ENCODE measurements around the gene SP5. TPM values are rescaled to one million over a fixed set of nuclear protein-coding genes. Genes with fewer than 3 reads are reported as not detected.

The SP5 gene
- polyA plus RNA-seq, 1 experiment = not detected

GRCh38 chr2:170675701-170676100 is 39.4 kb upstream of the SP5 start:
- POLR2A ChIA-PET = no interaction called here
- no peak for TF ChIP-seq CTCF (IDR thresholded peaks at IDR 0.05; ENCODE audit: insufficient read depth, low read depth, low read length)
- no peak for DNase-seq (ENCODE audit: low read depth)
- CTCF ChIA-PET = no interaction called here
- Histone ChIP-seq H3K4me3 (ENCODE audit: low read depth, low read length) (no peak overlapping the region), H3K36me3 (ENCODE audit: control insufficient read depth, insufficient read depth, low read length) (no peaks in the 10 kb centered on the region), H3K27me3 (ENCODE audit: control insufficient read depth, insufficient read depth, low read length) (no peaks in the 10 kb centered on the region)

- no peak for TF ChIP-seq CTCF (IDR thresholded peaks at IDR 0.05; ENCODE audit: insufficient read depth, low read depth, low read length)
- no peaks in the 10 kb centered on the region for H3K36me3 ChIP-seq (ENCODE audit: control insufficient read depth, insufficient read depth, low read length)
- CTCF ChIA-PET = interaction anchor here (0.9 kb wide), 1 partner anchor 271 kb away, joined by 3 read pairs; no protein-coding TSS in a partner anchor
- POLR2A ChIA-PET = no interaction called here
- H3K27me3 ChIP-seq (ENCODE audit: control insufficient read depth, insufficient read depth, low read length) = no peaks in the 10 kb centered on the region
- no peak for DNase-seq (ENCODE audit: low read depth)
- H3K4me3 ChIP-seq (ENCODE audit: low read depth, low read length) = no peak overlapping the region
Observed at GRCh38 chr2:170679607-170680079, 35.5 kb upstream of the SP5 start.

GRCh38 chr2:170680172-170680941 is 34.8 kb upstream of the SP5 start:
- no peaks in the 10 kb centered on the region for H3K27me3 ChIP-seq (ENCODE audit: control insufficient read depth, insufficient read depth, low read length)
- no peak for TF ChIP-seq CTCF (IDR thresholded peaks at IDR 0.05; ENCODE audit: insufficient read depth, low read depth, low read length)
- H3K36me3 ChIP-seq (ENCODE audit: control insufficient read depth, insufficient read depth, low read length) = no peaks in the 10 kb centered on the region
- ChIA-PET CTCF (interaction anchor here (0.6 to 0.9 kb wide), 2 partner anchors 272 to 661 kb away, joined by 3 read pairs; no protein-coding TSS in a partner anchor), POLR2A (no interaction called here)
- no peak overlapping the region for H3K4me3 ChIP-seq (ENCODE audit: low read depth, low read length)
- no peak for DNase-seq (ENCODE audit: low read depth)

GRCh38 chr2:170681311-170681710 is 33.8 kb upstream of the SP5 start:
- DNase-seq (ENCODE audit: low read depth) = no peak
- ChIA-PET POLR2A (no interaction called here), CTCF (no interaction called here)
- Histone ChIP-seq H3K36me3 (ENCODE audit: control insufficient read depth, insufficient read depth, low read length) (no peaks in the 10 kb centered on the region), H3K4me3 (ENCODE audit: low read depth, low read length) (no peak overlapping the region), H3K27me3 (ENCODE audit: control insufficient read depth, insufficient read depth, low read length) (no peaks in the 10 kb centered on the region)
- no peak for TF ChIP-seq CTCF (IDR thresholded peaks at IDR 0.05; ENCODE audit: insufficient read depth, low read depth, low read length)

GRCh38 chr2:170685591-170685990 is 29.5 kb upstream of the SP5 start:
- CTCF ChIA-PET = no interaction called here
- Histone ChIP-seq H3K27me3 (ENCODE audit: control insufficient read depth, insufficient read depth, low read length) (no peaks in the 10 kb centered on the region), H3K4me3 (ENCODE audit: low read depth, low read length) (no peak overlapping the region), H3K36me3 (ENCODE audit: control insufficient read depth, insufficient read depth, low read length) (no peaks in the 10 kb centered on the region)
- POLR2A ChIA-PET = no interaction called here
- no peak for DNase-seq (ENCODE audit: low read depth)
- no peak for TF ChIP-seq CTCF (IDR thresholded peaks at IDR 0.05; ENCODE audit: insufficient read depth, low read depth, low read length)
